H9 (cell line): ENCODE measurements around the gene ASB16. TPM values are rescaled to one million over a fixed set of nuclear protein-coding genes. Genes with fewer than 3 reads are reported as not detected.

ENCODE experiments used
- DNase-seq: peaks from one replicate; pipeline ENCODE4 v3.0.0-alpha.2; 2017
- H2AFZ ChIP-seq: one replicate; pipeline ENCODE4 v1.6.1; 2013; ENCODE audit warnings: mild to moderate bottlenecking, low read length, control low read depth, moderate library complexity
- H2AK5ac ChIP-seq: 2 replicates; pipeline ENCODE4 v1.6.1; 2013; ENCODE audit warnings: low read length, control low read depth, mixed read lengths; ENCODE audit not compliant: insufficient read length
- H2BK120ac ChIP-seq: one replicate; pipeline ENCODE4 v1.6.1; 2013; ENCODE audit warnings: low read depth, mild to moderate bottlenecking, low read length, control low read depth, inconsistent platforms; ENCODE audit not compliant: poor library complexity, severe bottlenecking
- H2BK12ac ChIP-seq: 2 replicates; pipeline ENCODE4 v1.6.1; 2013; ENCODE audit warnings: low read length, control low read depth, mixed read lengths, low read depth; ENCODE audit not compliant: insufficient read length
- H2BK15ac ChIP-seq: 2 replicates; pipeline ENCODE4 v1.6.1; 2013; ENCODE audit warnings: low read depth, low read length, control low read depth
- H2BK20ac ChIP-seq: one replicate; pipeline ENCODE4 v1.6.1; 2013; ENCODE audit warnings: low read depth, mild to moderate bottlenecking, low read length, control low read depth, inconsistent platforms; ENCODE audit not compliant: poor library complexity, severe bottlenecking
- H2BK5ac ChIP-seq: 2 replicates; pipeline ENCODE4 v1.6.1; 2013; ENCODE audit warnings: low read length, control low read depth, mixed read lengths; ENCODE audit not compliant: insufficient read length
- H3K14ac ChIP-seq: 2 replicates; pipeline ENCODE4 v1.6.1; 2013; ENCODE audit warnings: low read length, control low read depth; ENCODE audit not compliant: insufficient read depth
- H3K18ac ChIP-seq: 2 replicates; pipeline ENCODE4 v1.6.1; 2013; ENCODE audit warnings: low read depth, mild to moderate bottlenecking, mixed read lengths, low read length, control low read depth; ENCODE audit not compliant: insufficient read length
- H3K23ac ChIP-seq: 2 replicates; pipeline ENCODE4 v1.6.1; 2013; ENCODE audit warnings: low read length, control low read depth, mixed read lengths, low read depth; ENCODE audit not compliant: insufficient read length
- H3K23me2 ChIP-seq: 2 replicates; pipeline ENCODE4 v1.6.1; 2013; ENCODE audit warnings: low read depth, mild to moderate bottlenecking, mixed read lengths, low read length, control low read depth; ENCODE audit not compliant: insufficient read length, poor library complexity, severe bottlenecking
- H3K27ac ChIP-seq: 2 replicates; pipeline ENCODE4 v1.5.1; 2013; ENCODE audit warnings: low read length, control low read depth, mixed read lengths, low read depth; ENCODE audit not compliant: insufficient read length
- H3K27me3 ChIP-seq: 2 replicates; pipeline ENCODE4 v1.6.1; 2013; ENCODE audit warnings: low read length, control low read depth, inconsistent platforms; ENCODE audit not compliant: insufficient read depth
- H3K4ac ChIP-seq: 2 replicates; pipeline ENCODE4 v1.6.1; 2013; ENCODE audit warnings: low read depth, mild to moderate bottlenecking, control low read depth, inconsistent platforms, low read length, moderate library complexity
- H3K4me1 ChIP-seq: 2 replicates; pipeline ENCODE4 v1.6.1; 2013; ENCODE audit warnings: low read length, control low read depth, inconsistent platforms; ENCODE audit not compliant: insufficient read depth
- H3K4me2 ChIP-seq: 2 replicates; pipeline ENCODE4 v1.6.1; 2013; ENCODE audit warnings: low read length, control low read depth, mixed read lengths; ENCODE audit not compliant: insufficient read length, insufficient read depth
- H3K56ac ChIP-seq: 2 replicates; pipeline ENCODE4 v1.6.1; 2013; ENCODE audit warnings: low read depth, mild to moderate bottlenecking, mixed read lengths, low read length, control low read depth; ENCODE audit not compliant: insufficient read length
- H3K79me1 ChIP-seq: 2 replicates; pipeline ENCODE4 v1.6.1; 2013; ENCODE audit warnings: low read depth, mild to moderate bottlenecking, moderate library complexity, low read length, control low read depth, inconsistent platforms; ENCODE audit not compliant: insufficient read depth, poor library complexity, severe bottlenecking
- H3K79me2 ChIP-seq: 2 replicates; pipeline ENCODE4 v1.6.1; 2013; ENCODE audit warnings: low read length, control low read depth, inconsistent platforms; ENCODE audit not compliant: insufficient read depth
- H3K9ac ChIP-seq: 2 replicates; pipeline ENCODE4 v1.6.1; 2013; ENCODE audit warnings: low read length, control low read depth, mixed read lengths; ENCODE audit not compliant: insufficient read length; ENCODE audit errors: extremely low read depth
- H3K9me3 ChIP-seq: one replicate; pipeline ENCODE4 v1.6.1; 2013; ENCODE audit warnings: low read depth, low read length, inconsistent platforms; ENCODE audit not compliant: control insufficient read depth
- H3T11ph ChIP-seq: one replicate; pipeline ENCODE4 v1.6.1; 2013; ENCODE audit warnings: mild to moderate bottlenecking, low read length, control low read depth, inconsistent platforms
- H4K20me1 ChIP-seq: one replicate; pipeline ENCODE4 v1.6.1; 2013; ENCODE audit not compliant: control insufficient read depth, insufficient read length, insufficient read depth
- H4K5ac ChIP-seq: 2 replicates; pipeline ENCODE4 v1.6.1; 2013; ENCODE audit warnings: low read depth, mild to moderate bottlenecking, mixed read lengths, low read length, control low read depth; ENCODE audit not compliant: insufficient read length
- H4K8ac ChIP-seq: replicated peaks from 2 replicates; pipeline ENCODE4 v1.6.1; 2013; ENCODE audit warnings: low read length, control low read depth, mixed read lengths, low read depth; ENCODE audit not compliant: insufficient read length
- H4K91ac ChIP-seq: 2 replicates; pipeline ENCODE4 v1.6.1; 2013; ENCODE audit warnings: low read depth, mild to moderate bottlenecking, moderate library complexity, mixed read lengths, low read length, control low read depth; ENCODE audit not compliant: insufficient read length
- H3K27ac Mint-ChIP-seq, 3 experiments: 2 replicates in 2 of 3; 3 replicates in 1 of 3; pipeline ENCODE4 v1.8.0; 2020 to 2021; ENCODE audit warnings: mixed read lengths in 3 of 3, mild to moderate bottlenecking in 1 of 3, moderate library complexity in 1 of 3
- H3K27me3 Mint-ChIP-seq: 2 replicates; pipeline ENCODE4 v1.8.0; 2021; ENCODE audit warnings: low read depth, mild to moderate bottlenecking, moderate library complexity, mixed read lengths
- H3K36me3 Mint-ChIP-seq, 3 experiments: 2 replicates in 2 of 3; 3 replicates in 1 of 3; pipeline ENCODE4 v1.8.0; 2020 to 2021; ENCODE audit warnings: low read depth in 3 of 3, mixed read lengths in 3 of 3; ENCODE audit not compliant: insufficient read depth in 1 of 3
- H3K4me1 Mint-ChIP-seq, 2 experiments: 2 replicates each; pipeline ENCODE4 v1.8.0; 2020; ENCODE audit warnings: mixed read lengths in 2 of 2
- H3K4me3 Mint-ChIP-seq, 2 experiments: 2 replicates in 1 of 2; 3 replicates in 1 of 2; pipeline ENCODE4 v1.8.0; 2020 to 2021; ENCODE audit warnings: mild to moderate bottlenecking in 2 of 2, mixed read lengths in 2 of 2, moderate library complexity in 1 of 2
- H3K9me3 Mint-ChIP-seq, 2 experiments: 2 replicates in 1 of 2; 3 replicates in 1 of 2; pipeline ENCODE4 v1.8.0; 2020; ENCODE audit warnings: mild to moderate bottlenecking in 2 of 2, mixed read lengths in 2 of 2, moderate library complexity in 1 of 2
- WGBS: extraction: QIAGEN DNeasy Blood & Tissue Kit; methylation state at CpG from one replicate; pipeline ENCODE4 v1.1.7; 2013; ENCODE audit warnings: missing lambda C conversion rate, low lambda C conversion rate, mixed read lengths; ENCODE audit not compliant: insufficient read length; ENCODE audit errors: extremely low coverage; 5-methylcytosine and 5-hydroxymethylcytosine counted together
- total RNA-seq: library from RNA; stranded (reverse); gene quantifications from 2 replicates; pipeline ENCODE4 v1.2.1, GENCODE V29; 2021
- TF ChIP-seq, protein P1 (sequence below): fragments of 200-600 bp; sonication (generic); conservative IDR thresholded peaks from 3 replicates; pipeline ENCODE4 v1.8.0; 2021; ENCODE audit warnings: antibody characterized with exemption, mild to moderate bottlenecking

ASB16 gene
- total RNA-seq, 1 experiment from 2014 or later, result 0.90 TPM

- H3K18ac ChIP-seq, result peak overlapping the region; percentile 47
- Mint-ChIP-seq H3K27ac (peak overlapping the region; percentile 93 to 99 (median 98); a peak in 5 of 7 replicates), H3K27me3 (peaks cover 2% of the 10 kb centered on the region), H3K4me1 (peaks cover 26 to 42% of the 10 kb centered on the region in 2 experiments), H3K4me3 (peak overlapping the region; percentile 86 to 96), H3K36me3 (peaks cover 0 to 5% (median 2%) of the 10 kb centered on the region in 3 experiments; a peak in 2 of 7 replicates), H3K9me3 (no peaks in the 10 kb centered on the region)
- no peak overlapping the region for H2BK15ac ChIP-seq
- H3K9me3 ChIP-seq, result no peaks in the 10 kb centered on the region
- TF ChIP-seq, protein P1, sequence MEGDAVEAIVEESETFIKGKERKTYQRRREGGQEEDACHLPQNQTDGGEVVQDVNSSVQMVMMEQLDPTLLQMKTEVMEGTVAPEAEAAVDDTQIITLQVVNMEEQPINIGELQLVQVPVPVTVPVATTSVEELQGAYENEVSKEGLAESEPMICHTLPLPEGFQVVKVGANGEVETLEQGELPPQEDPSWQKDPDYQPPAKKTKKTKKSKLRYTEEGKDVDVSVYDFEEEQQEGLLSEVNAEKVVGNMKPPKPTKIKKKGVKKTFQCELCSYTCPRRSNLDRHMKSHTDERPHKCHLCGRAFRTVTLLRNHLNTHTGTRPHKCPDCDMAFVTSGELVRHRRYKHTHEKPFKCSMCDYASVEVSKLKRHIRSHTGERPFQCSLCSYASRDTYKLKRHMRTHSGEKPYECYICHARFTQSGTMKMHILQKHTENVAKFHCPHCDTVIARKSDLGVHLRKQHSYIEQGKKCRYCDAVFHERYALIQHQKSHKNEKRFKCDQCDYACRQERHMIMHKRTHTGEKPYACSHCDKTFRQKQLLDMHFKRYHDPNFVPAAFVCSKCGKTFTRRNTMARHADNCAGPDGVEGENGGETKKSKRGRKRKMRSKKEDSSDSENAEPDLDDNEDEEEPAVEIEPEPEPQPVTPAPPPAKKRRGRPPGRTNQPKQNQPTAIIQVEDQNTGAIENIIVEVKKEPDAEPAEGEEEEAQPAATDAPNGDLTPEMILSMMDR, result no peak
- no peak for DNase-seq
- H3K4me2 ChIP-seq, result peak overlapping the region; percentile 68
- H3K56ac ChIP-seq, result no peak overlapping the region
- H3K23me2 ChIP-seq, result peaks cover 9% of the 10 kb centered on the region
- H4K8ac ChIP-seq, result no peak overlapping the region
- peaks cover 2% of the 10 kb centered on the region; the same call in 1 of the 2 replicates for H3K79me2 ChIP-seq
- H2AK5ac ChIP-seq, result no peak overlapping the region
- no peak overlapping the region for H4K5ac ChIP-seq
- WGBS, result no CpG with 5 or more reads among the region's 8 CpGs
- H4K20me1 ChIP-seq, result no peaks in the 10 kb centered on the region
- peak overlapping the region; percentile 70 for H3K9ac ChIP-seq
- no peak overlapping the region for H2BK20ac ChIP-seq
- H3K79me1 ChIP-seq, result no peaks in the 10 kb centered on the region
- H3K27ac ChIP-seq, result no peak overlapping the region
- H3K4ac ChIP-seq, result no peak overlapping the region
- H3K14ac ChIP-seq, result peak overlapping the region; percentile 76; the same call in 1 of the 2 replicates
- H3K27me3 ChIP-seq, result no peaks in the 10 kb centered on the region
- H3T11ph ChIP-seq, result no peak overlapping the region
- H2BK120ac ChIP-seq, result no peak overlapping the region
- H4K91ac ChIP-seq, result no peak overlapping the region
- H3K4me1 ChIP-seq, result peaks cover under 1% of the 10 kb centered on the region; the same call in 1 of the 2 replicates
- H2BK12ac ChIP-seq, result no peak overlapping the region
- no peak overlapping the region for H2BK5ac ChIP-seq
- H3K23ac ChIP-seq, result no peak overlapping the region
- H2AFZ ChIP-seq, result no peak overlapping the region
Measured at GRCh38 chr17:44124118-44124438, 46.4 kb upstream of the ASB16 start.
